GM18519 (cell line): Measurements from ENCODE around the gene KRTAP12-3.
"Not testable (repeated sequence)": the region's sequence is repeated elsewhere in the genome, so short reads cannot be mapped to it uniquely, and the experiment has no call there.

Experiments used
- ATAC-seq: cut with Tn5 transposase; IDR thresholded peaks from one replicate; pipeline ENCODE4 v1.9.1; 2021; ENCODE audit warnings: mild to moderate bottlenecking, moderate library complexity; ENCODE audit not compliant: unreplicated experiment, low FRiP score

KRTAP12-3 gene

GRCh38 chr21:44649521-44650100 is 8.1 kb upstream of the KRTAP12-3 start:
- ATAC-seq: no peak

GRCh38 chr21:44650265-44650972 is 7.3 kb upstream of the KRTAP12-3 start:
- ATAC-seq: no peak

DNA sequence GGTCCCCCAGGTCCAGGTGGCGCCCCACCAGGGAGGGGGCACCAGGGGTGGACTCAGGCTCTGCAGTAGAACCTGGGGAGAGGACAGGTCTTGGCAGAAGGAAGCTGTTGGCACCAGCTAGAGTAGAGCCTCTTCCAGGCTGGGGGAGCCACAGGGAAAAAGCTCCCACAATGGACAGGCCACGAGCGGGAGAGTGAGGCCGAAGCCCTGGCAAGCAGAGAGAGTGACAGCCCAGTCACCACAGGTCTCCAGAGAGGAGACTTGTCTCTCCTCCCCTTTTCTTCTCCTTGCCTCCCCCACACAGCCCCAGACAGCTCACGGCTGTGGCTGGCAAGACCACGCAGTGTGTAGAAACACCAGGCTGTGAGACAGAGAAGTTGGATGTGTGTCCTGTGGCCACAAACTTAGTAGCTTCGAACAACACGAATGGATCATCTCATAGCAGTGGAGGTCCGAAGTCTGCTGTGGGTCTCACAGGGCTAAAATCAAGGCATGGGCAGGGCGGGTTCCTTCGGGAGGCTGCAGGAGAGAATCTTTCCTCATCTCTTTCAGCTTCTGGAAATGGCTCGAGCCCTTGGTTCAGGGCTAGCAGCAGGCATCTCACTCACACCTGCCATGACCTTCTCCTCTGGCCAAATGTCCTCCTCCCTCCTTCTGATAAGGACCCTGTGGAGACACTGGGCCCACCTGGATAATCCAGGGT is 6.6 kb upstream of the KRTAP12-3 start:
- no peak for ATAC-seq

GRCh38 chr21:44653123-44653522 is 4.6 kb upstream of the KRTAP12-3 start:
- no peak for ATAC-seq

GRCh38 chr21:44653656-44654575 is 3.8 kb upstream of the KRTAP12-3 start:
- ATAC-seq: no peak

GRCh38 chr21:44654576-44655175 is 3.1 kb upstream of the KRTAP12-3 start, which contains the start of gene KRTAP12-4:
Gene KRTAP12-4, minus strand, starts transcription at chr21:44654659. Its CDS starts 45 bp downstream, at chr21:44654614.
- ATAC-seq: no peak

DNA sequence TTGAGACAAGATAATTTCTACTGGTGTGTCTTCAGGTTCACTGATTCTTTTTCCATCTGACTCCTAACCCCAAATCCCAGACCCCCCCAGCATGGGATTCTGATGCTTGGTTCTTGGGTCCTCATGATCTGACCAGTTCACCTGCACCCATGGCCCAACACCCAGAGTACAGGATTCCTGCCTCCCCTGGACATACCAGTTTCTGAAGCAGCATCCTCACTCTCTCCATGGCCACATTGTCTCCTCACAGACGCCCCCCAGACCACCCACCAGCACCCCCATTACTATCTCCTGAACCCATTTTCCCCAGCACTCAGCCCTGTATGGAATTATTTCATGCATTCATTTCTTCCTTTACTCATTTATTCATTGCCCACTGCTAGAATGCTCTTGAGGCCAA is 864 bp upstream of the KRTAP12-3 start:
- no peak for ATAC-seq

DNA sequence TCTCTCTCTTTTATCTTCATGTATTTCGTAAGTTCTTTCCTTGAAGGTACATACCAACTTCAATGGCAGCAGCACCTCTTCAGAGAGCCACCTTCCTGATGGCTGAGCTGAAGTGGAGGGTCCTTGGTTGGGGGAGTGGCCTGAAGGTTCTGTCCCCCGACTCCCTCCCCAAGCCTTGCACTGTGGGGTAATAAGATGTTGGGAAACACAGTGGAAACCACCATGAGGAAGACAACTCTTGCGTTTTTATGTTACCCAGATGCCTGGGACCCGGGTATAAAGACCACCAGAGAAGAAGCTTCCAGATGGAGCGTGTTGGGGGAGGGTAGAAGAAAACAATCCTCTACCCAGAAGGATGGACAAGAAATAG is 794 bp downstream of the KRTAP12-3 start:
- no peak for ATAC-seq

DNA sequence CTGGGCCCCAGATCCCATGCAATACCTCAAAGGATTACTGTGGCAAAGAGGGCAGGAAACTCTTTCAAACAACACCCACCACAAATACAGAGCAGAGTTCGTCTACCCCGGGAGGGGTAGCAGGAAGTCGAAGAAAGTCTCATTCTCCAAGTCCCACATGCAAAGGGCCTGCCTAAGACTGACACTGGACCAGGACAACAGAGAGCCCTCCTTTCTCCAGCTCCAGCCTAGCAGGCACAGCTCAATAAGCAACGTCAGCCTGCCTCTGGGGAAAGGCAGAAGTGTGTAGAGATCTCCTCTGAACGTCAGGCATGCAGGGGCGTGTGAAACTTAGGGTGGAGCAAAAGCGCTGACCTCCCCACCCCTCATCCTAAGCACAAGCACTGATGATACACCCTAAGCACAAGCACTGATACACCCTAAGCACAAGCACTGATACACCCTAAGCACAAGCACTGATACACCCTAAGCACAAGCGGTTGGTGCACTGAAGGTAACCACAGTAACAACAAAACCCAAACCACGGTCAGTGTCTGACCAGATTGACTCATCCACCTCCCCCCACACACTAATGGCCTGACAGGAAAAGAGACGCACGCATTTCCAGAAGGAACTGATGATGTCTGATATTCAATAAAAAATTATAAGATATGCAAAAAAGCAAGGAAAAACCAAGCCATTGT is 1.3 kb downstream of the KRTAP12-3 start:
- no peak for ATAC-seq

GRCh38 chr21:44661567-44661966 is 3.8 kb downstream of the KRTAP12-3 start:
- not testable (repeated sequence) for ATAC-seq

DNA sequence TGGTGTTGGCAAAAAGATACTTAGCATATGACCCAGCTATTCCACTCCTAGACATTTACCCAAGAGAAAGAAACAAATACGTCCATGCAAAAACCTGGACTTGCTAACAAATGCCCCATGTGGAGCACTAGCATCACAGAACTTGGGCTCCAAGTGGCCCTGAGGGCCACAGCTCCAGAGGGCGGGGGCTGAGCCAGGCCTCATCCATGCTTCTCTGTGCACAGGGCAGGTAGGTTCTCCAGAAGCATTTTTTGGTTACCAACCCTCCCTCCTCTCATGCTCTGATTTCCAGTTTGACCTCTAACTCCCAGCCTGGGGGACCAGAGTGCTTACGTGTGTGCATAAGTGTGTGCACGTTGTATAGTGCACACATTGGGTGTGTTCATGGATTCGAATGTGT is 7.0 kb downstream of the KRTAP12-3 start:
- ATAC-seq: no peak

- no peak for ATAC-seq
These were observed 8.9 kb downstream of the KRTAP12-3 start, which contains the start of gene KRTAP12-2 for GRCh38 chr21:44666401-44667320. Gene KRTAP12-2, minus strand, starts transcription at chr21:44666927. Its CDS starts 41 bp downstream, at chr21:44666886.

- ATAC-seq: no peak
These were observed 9.9 kb downstream of the KRTAP12-3 start for GRCh38 chr21:44667612-44668011.

- ATAC-seq: no peak
These were observed 13.1 kb downstream of the KRTAP12-3 start for GRCh38 chr21:44670642-44671432.

- ATAC-seq: no peak
These were observed 14.2 kb downstream of the KRTAP12-3 start for GRCh38 chr21:44671911-44672310.

DNA sequence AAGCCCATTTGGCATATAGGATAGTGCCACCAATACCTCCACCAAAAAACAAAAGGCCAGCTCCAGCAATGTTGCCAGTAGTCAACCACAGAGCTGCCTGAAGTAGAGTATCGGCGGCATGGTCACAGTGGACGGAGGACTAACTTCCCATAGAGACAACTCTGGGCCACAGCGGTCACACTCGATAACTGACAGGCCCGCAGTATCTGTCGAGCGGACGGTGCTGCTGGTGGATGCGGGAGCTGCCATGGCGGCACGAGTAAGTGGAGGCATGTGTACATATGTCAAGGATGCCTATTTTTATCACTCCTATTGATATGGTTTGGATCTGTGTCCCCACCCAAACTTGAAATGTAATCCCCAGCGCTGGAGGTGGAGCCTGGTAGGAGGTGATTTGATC is 20.1 kb downstream of the KRTAP12-3 start:
- ATAC-seq: no peak

DNA sequence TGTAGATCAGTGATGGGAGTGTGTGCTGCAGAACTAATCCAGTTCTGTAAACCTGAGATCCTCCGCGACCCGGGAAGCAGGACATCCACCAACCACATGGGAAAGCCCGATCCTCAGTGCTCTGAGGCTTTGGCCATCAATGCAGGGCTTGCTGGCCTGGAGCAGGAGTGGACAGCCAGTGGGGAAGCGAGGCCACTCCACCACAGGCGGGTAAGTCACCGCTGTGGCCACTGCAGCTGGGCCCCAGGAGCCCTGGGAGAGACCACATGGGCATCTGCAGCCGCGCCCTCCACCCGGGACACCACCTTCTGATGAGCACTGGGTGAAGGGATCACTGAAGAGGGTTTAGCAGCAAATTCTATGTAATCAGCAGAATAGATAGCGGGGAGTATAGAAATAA is 23.4 kb downstream of the KRTAP12-3 start:
- no peak for ATAC-seq
